ENCODE measurements around the gene OR2C1. TPM values are rescaled to one million over a fixed set of nuclear protein-coding genes. Genes with fewer than 3 reads are reported as not detected.

OR2C1 gene
- total RNA-seq, 1 experiment from 2014 or later: not detected

GRCh38 chr16:3377917-3378316 lies 22.2 kb downstream of the OR2C1 start:
- Histone ChIP-seq H4K20me1 (ENCODE audit: control insufficient read depth, insufficient read depth, insufficient read length) (no peaks in the 10 kb centered on the region), H2AFZ (ENCODE audit: low read length) (no peak overlapping the region), H2AK5ac (ENCODE audit: insufficient read length, low read length) (no peak overlapping the region), H4K91ac (ENCODE audit: insufficient read length, low read depth, low read length) (no peak overlapping the region), H3K79me1 (ENCODE audit: insufficient read depth, low read depth, low read length, poor library complexity, severe bottlenecking) (no peaks in the 10 kb centered on the region), H2BK12ac (ENCODE audit: insufficient read length, low read depth, low read length) (no peak overlapping the region), H3K23ac (ENCODE audit: insufficient read length, low read depth, low read length) (no peak overlapping the region), H3K56ac (ENCODE audit: insufficient read length, low read depth, low read length) (no peak overlapping the region), H3T11ph (ENCODE audit: low read length) (no peak overlapping the region), H3K9me3 (ENCODE audit: control insufficient read depth, low read depth, low read length) (peaks cover 37% of the 10 kb centered on the region), H2BK5ac (ENCODE audit: insufficient read length, low read length) (no peak overlapping the region), H3K27ac (ENCODE audit: insufficient read length, low read depth, low read length) (no peak overlapping the region), H3K4me2 (ENCODE audit: insufficient read depth, insufficient read length, low read length) (no peak overlapping the region), H2BK20ac (ENCODE audit: low read depth, low read length, poor library complexity, severe bottlenecking) (no peak overlapping the region), H3K4me1 (ENCODE audit: insufficient read depth, low read length) (no peaks in the 10 kb centered on the region), H4K8ac (replicated peaks; ENCODE audit: insufficient read length, low read depth, low read length) (no peak overlapping the region), H2BK120ac (ENCODE audit: low read depth, low read length, poor library complexity, severe bottlenecking) (no peak overlapping the region), H3K27me3 (ENCODE audit: insufficient read depth, low read length) (no peaks in the 10 kb centered on the region), H3K79me2 (ENCODE audit: insufficient read depth, low read length) (no peaks in the 10 kb centered on the region), H3K14ac (ENCODE audit: insufficient read depth, low read length) (no peak overlapping the region), H3K23me2 (ENCODE audit: insufficient read length, low read depth, low read length, poor library complexity, severe bottlenecking) (no peaks in the 10 kb centered on the region), H3K4ac (ENCODE audit: low read depth, low read length) (no peak overlapping the region), H2BK15ac (ENCODE audit: low read depth, low read length) (no peak overlapping the region), H3K18ac (ENCODE audit: insufficient read length, low read depth, low read length) (no peak overlapping the region), H4K5ac (ENCODE audit: insufficient read length, low read depth, low read length) (no peak overlapping the region), H3K9ac (ENCODE audit: extremely low read depth, insufficient read length, low read length) (no peak overlapping the region)
- Mint-ChIP-seq H3K27me3 (ENCODE audit: low read depth) (peaks cover 26% of the 10 kb centered on the region), H3K4me3 (no peak overlapping the region), H3K4me1 (no peaks in the 10 kb centered on the region), H3K36me3 (ENCODE audit: insufficient read depth in 1 of 3, low read depth in 3 of 3) (peaks cover 27 to 39% (median 31%) of the 10 kb centered on the region in 3 experiments), H3K9me3 (peaks cover 90 to 92% of the 10 kb centered on the region in 2 experiments), H3K27ac (no peak overlapping the region)
- TF ChIP-seq CTCF (conservative IDR thresholded peaks at IDR 0.05): no peak
- DNase-seq: no peak

Data from H9 (cell line).